ENCODE measurements around the gene DGKH. TPM values are rescaled to one million over a fixed set of nuclear protein-coding genes. Genes with fewer than 3 reads are reported as not detected.
A peak's percentile ranks its signal among the peaks of the same experiment; 100 is the strongest.

Gene DGKH
- total RNA-seq, 1 donor from 2014 or later: 13.4 TPM

GRCh38 chr13:42271337-42272114 is 223.1 kb downstream of the DGKH start:
- H3K36me3 Mint-ChIP-seq (ENCODE audit: unreplicated experiment): no peaks in the 10 kb centered on the region
- H3K9me3 Mint-ChIP-seq (ENCODE audit: unreplicated experiment): no peaks in the 10 kb centered on the region
- peaks cover 11% of the 10 kb centered on the region for H3K4me1 Mint-ChIP-seq (ENCODE audit: low read depth, unreplicated experiment)
- H3K27ac Mint-ChIP-seq (ENCODE audit: unreplicated experiment): peak overlapping the region; percentile 90
- TF ChIP-seq, protein P1, sequence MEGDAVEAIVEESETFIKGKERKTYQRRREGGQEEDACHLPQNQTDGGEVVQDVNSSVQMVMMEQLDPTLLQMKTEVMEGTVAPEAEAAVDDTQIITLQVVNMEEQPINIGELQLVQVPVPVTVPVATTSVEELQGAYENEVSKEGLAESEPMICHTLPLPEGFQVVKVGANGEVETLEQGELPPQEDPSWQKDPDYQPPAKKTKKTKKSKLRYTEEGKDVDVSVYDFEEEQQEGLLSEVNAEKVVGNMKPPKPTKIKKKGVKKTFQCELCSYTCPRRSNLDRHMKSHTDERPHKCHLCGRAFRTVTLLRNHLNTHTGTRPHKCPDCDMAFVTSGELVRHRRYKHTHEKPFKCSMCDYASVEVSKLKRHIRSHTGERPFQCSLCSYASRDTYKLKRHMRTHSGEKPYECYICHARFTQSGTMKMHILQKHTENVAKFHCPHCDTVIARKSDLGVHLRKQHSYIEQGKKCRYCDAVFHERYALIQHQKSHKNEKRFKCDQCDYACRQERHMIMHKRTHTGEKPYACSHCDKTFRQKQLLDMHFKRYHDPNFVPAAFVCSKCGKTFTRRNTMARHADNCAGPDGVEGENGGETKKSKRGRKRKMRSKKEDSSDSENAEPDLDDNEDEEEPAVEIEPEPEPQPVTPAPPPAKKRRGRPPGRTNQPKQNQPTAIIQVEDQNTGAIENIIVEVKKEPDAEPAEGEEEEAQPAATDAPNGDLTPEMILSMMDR (IDR thresholded peaks at IDR 0.05; ENCODE audit: partially characterized antibody, unreplicated experiment): no peak
- DNase-seq: peak; percentile 88
- peak overlapping the region; percentile 96 for H3K4me3 Mint-ChIP-seq (ENCODE audit: unreplicated experiment)
- H3K27me3 Mint-ChIP-seq (ENCODE audit: unreplicated experiment): peaks cover 8% of the 10 kb centered on the region

DNA sequence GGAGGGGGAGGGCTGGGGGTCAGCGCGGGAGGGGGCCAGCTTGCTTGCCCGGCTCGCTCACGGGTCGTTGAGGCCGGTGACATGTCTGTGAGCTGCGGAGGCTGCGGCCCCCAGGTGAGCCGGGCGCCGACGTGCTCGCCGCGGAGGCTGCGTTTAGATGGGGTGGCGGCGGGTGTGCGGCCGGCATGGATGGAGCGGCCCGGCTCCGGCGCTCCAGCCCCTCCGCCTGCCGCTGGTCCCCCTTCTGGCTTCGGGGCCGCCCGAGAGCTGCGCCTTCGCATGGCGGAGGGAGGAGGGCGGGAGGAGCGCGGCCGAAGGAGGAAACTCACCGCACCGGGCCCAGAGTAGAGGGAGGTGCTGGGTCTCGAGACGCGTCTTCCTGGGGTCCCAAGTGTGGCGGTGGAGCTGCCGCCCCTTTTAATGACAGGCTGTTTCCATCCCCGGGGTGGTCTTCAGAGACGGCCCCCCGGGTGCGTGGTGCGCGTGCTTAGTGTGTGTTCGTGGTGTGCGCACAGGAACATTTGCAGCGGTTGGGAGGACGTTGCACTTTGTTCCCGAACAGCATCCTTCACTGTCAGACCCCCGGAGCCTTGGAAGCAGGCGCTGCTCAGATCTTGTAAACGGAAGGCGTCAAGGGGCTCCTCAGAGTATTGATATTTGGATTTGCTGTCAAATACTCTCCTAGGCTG is 223.8 kb downstream of the DGKH start, which contains the start of gene AKAP11:
Gene AKAP11 (plus strand): TSS at position 38 of the 689 bp plus-strand sequence. CDS start 14,197 bp downstream, outside the sequence.
- Mint-ChIP-seq H3K27ac (ENCODE audit: unreplicated experiment) (peak within 1 kb of the TSS; percentile 95), H3K4me3 (ENCODE audit: unreplicated experiment) (peak within 1 kb of the TSS; percentile 96), H3K36me3 (ENCODE audit: unreplicated experiment) (no peaks in the 10 kb centered on the region), H3K27me3 (ENCODE audit: unreplicated experiment) (peaks cover 8% of the 10 kb centered on the region), H3K4me1 (ENCODE audit: low read depth, unreplicated experiment) (peaks cover 12% of the 10 kb centered on the region), H3K9me3 (ENCODE audit: unreplicated experiment) (no peaks in the 10 kb centered on the region)
- DNase-seq: peak; percentile 74
- TF ChIP-seq, protein P1 (IDR thresholded peaks at IDR 0.05; ENCODE audit: partially characterized antibody, unreplicated experiment): no peak

GRCh38 chr13:42272804-42273175 is 224.3 kb downstream of the DGKH start:
- DNase-seq: no peak
- Mint-ChIP-seq H3K36me3 (ENCODE audit: unreplicated experiment) (no peaks in the 10 kb centered on the region), H3K9me3 (ENCODE audit: unreplicated experiment) (no peaks in the 10 kb centered on the region), H3K27ac (ENCODE audit: unreplicated experiment) (peak overlapping the region; percentile 95), H3K27me3 (ENCODE audit: unreplicated experiment) (peaks cover 8% of the 10 kb centered on the region), H3K4me3 (ENCODE audit: unreplicated experiment) (peak overlapping the region; percentile 95), H3K4me1 (ENCODE audit: low read depth, unreplicated experiment) (peaks cover 17% of the 10 kb centered on the region)
- TF ChIP-seq, protein P1 (IDR thresholded peaks at IDR 0.05; ENCODE audit: partially characterized antibody, unreplicated experiment): no peak

GRCh38 chr13:42274386-42275097 is 226.1 kb downstream of the DGKH start:
- DNase-seq: no peak
- Mint-ChIP-seq H3K4me1 (ENCODE audit: low read depth, unreplicated experiment) (peaks cover 19% of the 10 kb centered on the region), H3K36me3 (ENCODE audit: unreplicated experiment) (no peaks in the 10 kb centered on the region), H3K9me3 (ENCODE audit: unreplicated experiment) (no peaks in the 10 kb centered on the region), H3K27ac (ENCODE audit: unreplicated experiment) (no peak overlapping the region), H3K4me3 (ENCODE audit: unreplicated experiment) (no peak overlapping the region), H3K27me3 (ENCODE audit: unreplicated experiment) (peaks cover 8% of the 10 kb centered on the region)
- TF ChIP-seq, protein P1 (IDR thresholded peaks at IDR 0.05; ENCODE audit: partially characterized antibody, unreplicated experiment): no peak

Measured in glutamatergic neuron (in vitro differentiated cells).